ENCODE data around the gene FOXP1. TPM values are rescaled to one million over a fixed set of nuclear protein-coding genes. Genes with fewer than 3 reads are reported as not detected.

FOXP1 gene
- total RNA-seq, 2 experiments from 2014 or later: 116 to 131 TPM

DNA sequence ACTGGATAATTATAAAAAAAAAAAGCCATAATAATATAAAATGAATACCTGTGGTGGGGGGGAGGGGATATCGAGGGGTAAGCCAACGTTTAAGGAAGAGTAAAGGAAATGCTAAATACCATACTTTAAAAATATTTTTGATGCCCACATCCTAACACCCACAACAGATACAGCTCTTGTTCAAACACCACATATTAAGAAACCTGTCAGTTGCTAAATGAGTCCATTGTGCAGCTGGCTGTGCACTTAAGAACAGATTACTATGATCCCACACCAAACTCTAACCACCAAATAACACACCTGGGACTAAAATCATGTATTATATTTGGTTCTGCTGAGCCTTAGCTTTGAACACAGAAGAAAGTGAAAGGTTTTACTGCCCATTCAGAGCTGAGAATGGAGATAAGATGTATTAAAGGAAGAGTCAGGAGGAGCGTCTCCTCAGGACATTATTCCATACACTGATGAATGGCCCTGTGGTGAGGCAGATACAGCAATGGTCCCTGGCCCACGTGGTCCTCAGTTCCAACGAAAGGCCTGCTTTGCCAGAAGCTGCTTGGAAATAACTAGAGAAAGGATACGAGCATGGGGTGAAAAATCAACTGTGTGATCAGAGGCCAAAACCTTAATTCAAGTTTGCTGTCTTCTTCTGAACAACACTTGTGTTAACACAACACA lies 515.4 kb downstream of the FOXP1 start:
- ChIA-PET CTCF (interaction anchor here (0.6 to 2.0 kb wide), 5 partner anchors 7 to 47 kb away, joined by 3 to 5 read pairs (median 3); no protein-coding TSS in a partner anchor), POLR2A (interaction anchor here (1.2 kb wide), 1 partner anchor 63 kb away, joined by 3 read pairs; no protein-coding TSS in a partner anchor)
- Mint-ChIP-seq H3K4me1 (peaks cover 56% of the 10 kb centered on the region), H3K9me3 (no peaks in the 10 kb centered on the region), H3K27me3 (no peaks in the 10 kb centered on the region), H3K36me3 (ENCODE audit: low read depth) (peaks cover 2% of the 10 kb centered on the region), H3K4me3 (no peak overlapping the region), H3K27ac (peak overlapping the region; percentile 83)
- DNase-seq: peak; percentile 30

DNA sequence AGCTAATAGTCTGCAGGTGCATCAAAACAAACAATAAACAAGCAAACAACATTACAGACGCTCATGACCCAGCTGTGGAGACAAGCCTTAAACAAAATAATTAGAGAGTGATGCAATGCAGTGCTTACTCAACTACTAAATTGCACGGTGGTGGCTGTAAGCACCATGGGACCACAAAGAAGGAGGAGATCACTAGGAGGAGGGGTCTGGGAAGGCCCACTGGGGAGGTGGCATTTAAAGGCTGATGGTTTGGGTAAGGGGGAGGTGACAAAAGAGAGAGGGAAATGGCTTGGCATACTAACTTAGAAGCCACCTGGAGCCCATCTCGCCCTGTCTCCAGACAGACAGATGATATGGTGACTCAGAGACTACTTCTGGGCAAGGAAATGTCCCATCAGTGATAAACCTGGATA lies 516.7 kb downstream of the FOXP1 start:
- Mint-ChIP-seq H3K36me3 (ENCODE audit: low read depth) (peaks cover 4% of the 10 kb centered on the region), H3K27ac (peak overlapping the region; percentile 96), H3K4me3 (peak overlapping the region; percentile 86), H3K9me3 (no peaks in the 10 kb centered on the region), H3K27me3 (no peaks in the 10 kb centered on the region), H3K4me1 (peaks cover 63% of the 10 kb centered on the region)
- POLR2A ChIA-PET: no interaction called here
- peak; percentile 43 for DNase-seq
- CTCF ChIA-PET: no interaction called here

DNA sequence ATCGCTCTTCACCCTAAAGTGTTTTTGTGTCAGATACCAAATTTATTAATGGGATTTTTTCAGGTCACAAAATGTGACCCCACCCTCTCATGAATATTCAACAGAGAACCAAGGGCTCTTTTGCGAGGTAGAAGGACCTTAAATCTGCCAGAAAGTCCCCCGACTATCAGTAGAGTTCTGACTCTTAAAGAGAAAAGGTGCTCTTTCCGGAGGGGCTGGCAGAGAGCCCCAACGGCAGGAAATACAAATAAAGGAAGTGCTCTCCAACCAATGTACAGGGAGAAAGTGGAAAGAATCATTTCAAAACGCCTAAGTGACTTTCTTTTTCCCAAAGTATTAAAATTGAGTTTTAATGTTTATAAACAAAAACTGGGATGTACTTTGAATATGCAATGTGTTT lies 517.2 kb downstream of the FOXP1 start:
- ChIA-PET POLR2A (no interaction called here), CTCF (no interaction called here)
- Mint-ChIP-seq H3K4me3 (peak overlapping the region; percentile 86), H3K27me3 (no peaks in the 10 kb centered on the region), H3K36me3 (ENCODE audit: low read depth) (peaks cover 8% of the 10 kb centered on the region), H3K27ac (peak overlapping the region; percentile 96), H3K9me3 (no peaks in the 10 kb centered on the region), H3K4me1 (peaks cover 65% of the 10 kb centered on the region)
- DNase-seq: peak; percentile 44

DNA sequence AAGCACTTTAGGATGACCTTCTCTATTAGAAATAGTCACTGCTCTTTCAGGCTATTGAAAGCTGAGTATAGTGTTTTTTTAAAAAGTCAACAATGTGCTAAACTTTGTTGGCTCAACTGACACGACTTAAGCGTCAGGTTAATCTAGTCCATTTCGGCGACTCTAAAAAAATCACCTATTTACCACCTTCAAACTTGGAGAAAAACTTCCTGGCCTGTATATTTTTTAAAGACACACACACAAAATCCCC lies 517.8 kb downstream of the FOXP1 start:
- DNase-seq: no peak
- ChIA-PET POLR2A (no interaction called here), CTCF (interaction anchor here (0.7 to 2.8 kb wide), 3 partner anchors 11 to 519 kb away, joined by 3 to 9 read pairs (median 3); no protein-coding TSS in a partner anchor)
- Mint-ChIP-seq H3K4me1 (peaks cover 65% of the 10 kb centered on the region), H3K36me3 (ENCODE audit: low read depth) (peaks cover 9% of the 10 kb centered on the region), H3K27ac (peak overlapping the region; percentile 96), H3K27me3 (no peaks in the 10 kb centered on the region), H3K4me3 (peak overlapping the region; percentile 86), H3K9me3 (no peaks in the 10 kb centered on the region)

DNA sequence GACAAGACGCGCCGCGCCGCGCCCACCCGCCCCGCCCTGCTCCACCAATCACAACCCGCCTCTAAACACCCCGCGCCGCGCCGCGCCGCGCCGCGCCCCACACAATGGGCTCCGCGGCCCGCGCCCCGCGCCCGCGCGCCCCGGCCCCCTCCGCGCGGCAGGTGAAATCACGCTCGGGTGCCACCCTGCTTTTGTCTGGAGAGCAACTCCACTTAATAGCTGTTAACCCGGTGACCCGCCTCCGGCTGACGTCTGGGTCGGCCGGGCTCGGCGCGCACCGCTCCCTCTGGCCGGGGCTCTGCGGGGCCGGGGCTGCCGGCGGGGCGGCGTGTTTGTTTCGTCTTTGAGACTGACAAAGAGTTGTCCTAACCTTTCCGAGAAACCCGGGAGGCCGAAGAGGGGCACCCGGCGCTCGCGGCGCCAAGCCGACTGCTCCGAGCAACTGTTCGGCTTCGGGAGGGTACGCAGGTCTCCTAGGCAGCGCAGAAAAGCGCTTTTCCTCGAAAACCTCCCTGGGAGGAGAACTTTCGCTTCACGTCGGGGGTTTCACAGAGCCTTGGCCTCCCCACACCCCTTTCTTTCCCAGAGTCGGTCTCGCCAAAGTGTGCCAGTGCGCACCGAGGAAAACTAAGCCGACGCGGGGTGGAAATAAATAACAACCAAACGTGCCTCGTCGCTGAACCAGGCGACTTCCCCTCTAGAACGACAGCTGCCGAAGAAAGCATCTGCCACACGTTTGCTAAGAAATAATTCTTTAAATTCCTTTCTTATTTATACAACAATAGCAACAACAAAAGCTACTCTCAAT lies 518.4 kb downstream of the FOXP1 start:
- ChIA-PET POLR2A (no interaction called here), CTCF (interaction anchor here (0.7 to 2.8 kb wide), 3 partner anchors 10 to 520 kb away, joined by 3 to 9 read pairs (median 3); no protein-coding TSS in a partner anchor)
- H3K9me3 Mint-ChIP-seq: no peaks in the 10 kb centered on the region
- peaks cover 65% of the 10 kb centered on the region for H3K4me1 Mint-ChIP-seq
- no peaks in the 10 kb centered on the region for H3K27me3 Mint-ChIP-seq
- peak overlapping the region; percentile 96 for H3K27ac Mint-ChIP-seq
- peaks cover 14% of the 10 kb centered on the region for H3K36me3 Mint-ChIP-seq (ENCODE audit: low read depth)
- peak; percentile 55 for DNase-seq
- peak overlapping the region; percentile 86 for H3K4me3 Mint-ChIP-seq

DNA sequence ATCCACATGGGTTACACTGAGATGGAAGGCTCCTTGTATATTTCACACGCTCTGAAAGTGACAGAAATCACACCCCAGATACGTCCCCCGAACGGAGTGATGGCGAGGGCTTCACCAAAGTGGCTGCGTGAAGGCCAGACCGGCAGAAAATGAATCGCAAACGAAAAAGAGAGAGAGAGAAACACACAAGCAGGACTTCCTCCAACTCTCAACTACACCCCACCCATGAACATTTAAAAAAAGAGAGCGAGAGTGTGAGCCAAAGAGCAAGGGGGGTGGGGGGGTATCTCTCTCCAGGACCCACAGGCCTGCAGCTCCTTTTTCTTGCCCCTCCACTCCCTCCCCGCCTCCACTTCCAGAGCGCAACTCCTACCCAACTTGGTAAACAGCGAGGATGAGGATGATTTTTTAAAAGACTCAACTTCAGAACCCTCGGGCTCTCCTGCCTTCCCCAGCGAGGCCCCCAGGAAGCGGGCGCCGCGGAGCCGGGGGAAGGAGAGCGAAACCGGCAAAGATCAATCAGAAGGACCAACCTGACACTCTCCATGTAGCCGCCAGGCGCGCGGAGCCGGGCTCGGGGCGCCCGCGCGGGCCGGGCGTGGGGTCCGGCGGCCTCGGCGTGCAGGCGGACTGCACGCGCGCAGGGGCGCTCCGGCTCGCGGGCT lies 519.1 kb downstream of the FOXP1 start:
- H3K4me1 Mint-ChIP-seq: peaks cover 65% of the 10 kb centered on the region
- ChIA-PET CTCF (interaction anchor here (0.6 to 2.8 kb wide), 3 partner anchors 10 to 347 kb away, joined by 3 to 9 read pairs (median 5); no protein-coding TSS in a partner anchor), POLR2A (no interaction called here)

DNA sequence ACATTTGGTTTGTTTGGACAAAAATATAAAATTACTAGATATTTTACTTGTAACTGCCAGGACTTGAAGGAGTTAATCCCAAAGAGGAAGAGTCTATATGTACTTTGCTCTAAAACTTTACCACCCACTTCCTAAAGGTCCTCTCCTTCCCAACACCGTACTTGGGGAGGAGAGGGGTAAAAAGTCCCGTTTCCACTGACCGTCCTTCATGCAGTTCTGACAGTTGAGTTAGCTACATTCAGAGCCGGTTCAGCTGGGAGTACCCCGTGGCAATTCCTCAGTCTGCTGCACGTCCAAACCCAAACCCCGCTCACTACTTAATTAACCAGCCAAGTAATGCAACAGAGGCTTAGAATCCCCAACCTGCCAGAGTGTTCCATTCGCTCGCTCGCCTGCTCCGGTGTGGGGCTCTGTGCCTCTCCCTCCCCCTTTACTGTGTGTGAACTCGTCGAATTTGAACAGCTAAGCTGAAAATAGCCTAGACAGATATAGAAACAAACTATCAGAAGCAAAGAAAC lies 519.7 kb downstream of the FOXP1 start:
- Mint-ChIP-seq H3K27ac (no peak overlapping the region), H3K4me1 (peaks cover 64% of the 10 kb centered on the region), H3K36me3 (ENCODE audit: low read depth) (peaks cover 15% of the 10 kb centered on the region), H3K27me3 (no peaks in the 10 kb centered on the region), H3K4me3 (no peak overlapping the region), H3K9me3 (no peaks in the 10 kb centered on the region)
- DNase-seq: peak; percentile 42
- ChIA-PET POLR2A (interaction anchor here (0.8 kb wide), 1 partner anchor 30 kb away, joined by 3 read pairs; no protein-coding TSS in a partner anchor), CTCF (interaction anchor here (0.6 to 2.8 kb wide), 5 partner anchors 9 to 348 kb away, joined by 3 to 9 read pairs (median 3); no protein-coding TSS in a partner anchor)

More for the DNA sequence above, 519.1 kb downstream of the FOXP1 start:
- H3K36me3 Mint-ChIP-seq (ENCODE audit: low read depth): peaks cover 15% of the 10 kb centered on the region
- peak; percentile 76 for DNase-seq
- no peak overlapping the region for H3K27ac Mint-ChIP-seq
- no peaks in the 10 kb centered on the region for H3K9me3 Mint-ChIP-seq
- H3K27me3 Mint-ChIP-seq: no peaks in the 10 kb centered on the region
- no peak overlapping the region for H3K4me3 Mint-ChIP-seq

DNA sequence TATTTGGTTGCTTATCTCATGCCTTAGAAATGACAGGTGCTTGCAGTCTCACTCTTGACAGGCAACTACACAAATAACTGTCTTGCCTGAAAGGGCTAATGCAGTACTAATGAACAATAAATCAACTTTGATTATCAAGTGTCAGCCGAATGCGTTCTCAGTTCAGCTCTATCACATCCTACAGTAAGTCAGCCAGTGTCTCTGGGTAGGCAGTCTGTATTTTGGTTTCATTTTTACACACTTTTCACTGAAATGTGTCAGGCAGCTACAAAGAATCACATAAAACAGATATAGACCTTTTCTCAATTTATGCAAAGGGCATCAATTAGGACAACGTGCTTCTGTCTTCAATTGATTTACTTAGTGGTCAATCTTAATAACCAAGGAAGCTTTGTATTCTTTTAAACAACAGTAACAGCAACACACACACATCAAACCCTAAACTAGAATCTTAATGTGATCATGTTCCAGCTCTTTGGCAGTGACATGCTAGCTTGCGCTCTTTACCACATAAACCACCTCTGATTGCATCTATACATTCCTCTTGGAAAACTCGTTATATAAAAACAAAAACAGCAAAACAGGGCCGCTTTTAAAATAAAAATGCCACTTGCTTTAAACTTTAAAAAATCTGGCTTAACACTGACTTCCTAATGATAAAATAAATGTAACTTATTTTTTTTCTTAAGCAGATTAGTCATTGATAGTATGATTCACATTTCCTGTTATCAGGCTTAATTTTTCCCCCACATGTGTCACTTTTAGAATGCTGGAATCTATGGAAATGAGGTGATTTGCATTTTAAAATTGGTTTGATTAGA lies 520.4 kb downstream of the FOXP1 start:
- ChIA-PET CTCF (interaction anchor here (0.8 to 2.8 kb wide), 4 partner anchors 8 to 57 kb away, joined by 3 to 9 read pairs (median 3); no protein-coding TSS in a partner anchor), POLR2A (interaction anchor here (0.8 to 1.0 kb wide), 2 partner anchors 29 to 52 kb away, joined by 3 to 4 read pairs; no protein-coding TSS in a partner anchor)
- no peaks in the 10 kb centered on the region for H3K9me3 Mint-ChIP-seq
- peaks cover 15% of the 10 kb centered on the region for H3K36me3 Mint-ChIP-seq (ENCODE audit: low read depth)
- H3K27me3 Mint-ChIP-seq: no peaks in the 10 kb centered on the region
- H3K4me3 Mint-ChIP-seq: no peak overlapping the region
- H3K4me1 Mint-ChIP-seq: peaks cover 65% of the 10 kb centered on the region
- H3K27ac Mint-ChIP-seq: no peak overlapping the region
- peak; percentile 49 for DNase-seq

DNA sequence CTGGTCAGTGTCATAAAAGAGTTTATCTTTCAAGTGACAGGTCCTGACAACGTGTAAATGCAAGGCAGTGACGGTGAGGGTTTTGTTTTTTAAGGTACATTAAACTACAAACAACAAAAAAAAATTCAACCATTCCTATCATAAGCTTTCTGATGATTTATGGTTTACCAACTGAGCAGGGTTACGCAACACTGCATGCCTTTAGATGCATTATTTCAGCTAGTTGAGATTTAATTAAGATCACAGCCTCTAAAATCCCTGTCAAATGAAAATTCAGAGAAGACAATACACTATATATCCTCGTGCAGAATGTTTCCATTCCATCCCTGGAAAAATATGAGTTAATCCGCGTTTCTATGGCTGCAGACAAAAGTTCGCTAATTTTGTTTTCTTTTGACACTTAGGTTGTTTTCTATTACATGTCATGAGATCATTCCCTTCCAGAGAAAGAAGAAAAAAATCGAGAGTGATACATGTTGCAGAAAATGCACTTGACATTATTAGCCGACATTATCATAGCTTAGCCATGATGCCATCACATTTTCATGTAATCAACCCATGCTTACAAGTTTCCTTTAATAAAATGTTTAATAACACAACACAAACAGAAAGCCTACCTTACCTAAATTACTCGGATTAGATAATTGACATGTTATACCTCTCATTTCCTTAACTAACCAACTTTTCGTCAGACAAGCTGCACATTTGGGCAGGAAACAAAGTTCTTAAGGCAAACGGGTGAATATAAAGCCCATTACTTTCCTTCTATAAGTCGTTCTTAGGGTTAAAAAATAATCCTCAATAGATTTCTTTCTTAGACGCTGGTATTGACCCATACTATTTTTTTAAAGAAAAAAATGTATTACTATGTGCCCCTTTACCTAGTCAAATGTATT lies 521.2 kb downstream of the FOXP1 start:
- CTCF ChIA-PET: interaction anchor here (1.1 to 1.3 kb wide), 4 partner anchors 16 to 56 kb away, joined by 3 read pairs; no protein-coding TSS in a partner anchor

DNA sequence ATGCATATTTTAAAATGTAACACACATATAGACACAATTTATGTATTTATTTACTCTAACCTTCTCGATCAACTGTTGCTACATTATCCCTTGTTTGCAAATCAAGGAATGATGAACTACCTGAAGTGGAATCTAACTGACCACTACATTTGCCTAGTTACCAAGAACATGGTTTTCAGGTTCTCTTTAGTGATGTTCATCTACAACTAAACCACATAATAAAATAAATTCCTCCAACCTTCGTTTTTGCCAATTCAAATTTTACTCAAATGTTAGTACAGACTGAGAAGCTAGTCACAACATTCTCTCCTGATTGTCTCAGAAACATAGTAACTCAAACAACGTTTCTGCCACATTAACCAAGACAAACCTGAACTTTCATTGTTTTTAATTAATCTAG lies 521.9 kb downstream of the FOXP1 start:
- POLR2A ChIA-PET: no interaction called here
- CTCF ChIA-PET: interaction anchor here (1.1 to 1.6 kb wide), 5 partner anchors 9 to 70 kb away, joined by 3 to 6 read pairs (median 3); no protein-coding TSS in a partner anchor
- Mint-ChIP-seq H3K4me1 (peaks cover 65% of the 10 kb centered on the region), H3K27ac (no peak overlapping the region), H3K36me3 (ENCODE audit: low read depth) (peaks cover 20% of the 10 kb centered on the region), H3K9me3 (no peaks in the 10 kb centered on the region), H3K27me3 (no peaks in the 10 kb centered on the region), H3K4me3 (no peak overlapping the region)
- DNase-seq: no peak

More for the DNA sequence above, 521.2 kb downstream of the FOXP1 start:
- no peak for DNase-seq
- Mint-ChIP-seq H3K4me1 (peaks cover 66% of the 10 kb centered on the region), H3K36me3 (ENCODE audit: low read depth) (peaks cover 20% of the 10 kb centered on the region), H3K27ac (no peak overlapping the region), H3K9me3 (no peaks in the 10 kb centered on the region), H3K4me3 (no peak overlapping the region), H3K27me3 (no peaks in the 10 kb centered on the region)
- POLR2A ChIA-PET: interaction anchor here (0.6 to 1.0 kb wide), 2 partner anchors 52 to 56 kb away, joined by 3 to 4 read pairs; no protein-coding TSS in a partner anchor

DNA sequence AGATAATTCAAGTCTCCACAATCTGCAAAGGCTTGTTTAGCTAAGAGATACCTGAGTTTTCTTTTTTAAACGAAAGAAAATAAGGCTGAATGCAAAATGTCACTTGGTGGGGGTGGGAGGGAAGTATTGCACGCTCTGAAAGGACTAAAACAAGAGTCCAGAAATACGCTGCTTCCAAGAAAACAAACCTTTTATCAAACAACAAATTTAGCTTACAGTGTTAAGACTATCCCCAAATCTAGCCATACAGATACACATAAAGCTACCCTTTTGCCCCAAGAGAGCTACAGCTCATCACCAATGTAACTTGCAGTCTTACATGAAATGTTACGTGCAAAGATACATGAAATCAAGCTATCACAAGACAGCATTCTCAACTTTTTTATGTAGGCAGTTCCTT lies 522.5 kb downstream of the FOXP1 start:
- no peaks in the 10 kb centered on the region for H3K27me3 Mint-ChIP-seq

More for the DNA sequence above, 522.5 kb downstream of the FOXP1 start:
- Mint-ChIP-seq H3K27ac (no peak overlapping the region), H3K9me3 (no peaks in the 10 kb centered on the region), H3K4me1 (peaks cover 65% of the 10 kb centered on the region), H3K36me3 (ENCODE audit: low read depth) (peaks cover 20% of the 10 kb centered on the region), H3K4me3 (no peak overlapping the region)
- no peak for DNase-seq
- ChIA-PET POLR2A (no interaction called here), CTCF (interaction anchor here (0.7 to 1.6 kb wide), 7 partner anchors 8 to 70 kb away, joined by 3 to 6 read pairs (median 3); no protein-coding TSS in a partner anchor)

Measured in activated CD4-positive, alpha-beta T cell treated with anti-CD3 and anti-CD28 coated beads, Interleukin-2, amount 10 ng/mL, durations not matched to agents 7 days and 5 days (primary cell).